H1 (cell line): ENCODE data around the gene NUSAP1. TPM values are rescaled to one million over a fixed set of nuclear protein-coding genes. Genes with fewer than 3 reads are reported as not detected.

Source experiments
- CTCF ChIA-PET: fragments of 300-600 bp; sonication (Branson Sonifier 250); formaldehyde crosslinking; loops from one replicate; lab custom pipeline; 2021; ENCODE audit not compliant: partially characterized antibody; lab: Charles Lee
- POLR2A ChIA-PET: fragments of 300-600 bp; sonication (Branson Sonifier 250); formaldehyde crosslinking; loops from one replicate; lab custom pipeline; 2021; ENCODE audit warnings: inconsistent platforms; ENCODE audit not compliant: partially characterized antibody; lab: Charles Lee
- DNase-seq, 2 experiments: peaks; one replicate each; pipeline versions ENCODE4 v3.0.0 to v3.0.0-alpha.2; 2010 to 2022; ENCODE audit warnings: low spot score in 2 of 2, low read depth in 1 of 2, mixed read lengths in 1 of 2
- FAIRE-seq: peaks from 2 replicates; lab custom pipeline; 2011; peaks lifted over from hg19 to GRCh38; lab: Jason Lieb, UNC
- H2AFZ ChIP-seq: 2 replicates; pipeline ENCODE4 v1.8.1; 2012; ENCODE audit warnings: low read length, inconsistent platforms
- H2AK5ac ChIP-seq: 2 replicates; pipeline ENCODE4 v1.6.1; 2013; ENCODE audit warnings: low read depth, low read length
- H2BK120ac ChIP-seq: replicated peaks from 2 replicates; pipeline ENCODE3; 2013; ENCODE audit warnings: low read depth, low read length, inconsistent platforms
- H2BK12ac ChIP-seq: 2 replicates; pipeline ENCODE4 v1.6.1; 2013; ENCODE audit warnings: low read depth, low read length
- H2BK15ac ChIP-seq: 2 replicates; pipeline ENCODE4 v1.6.1; 2013; ENCODE audit warnings: low read length
- H2BK20ac ChIP-seq: 2 replicates; pipeline ENCODE4 v1.6.1; 2013; ENCODE audit warnings: low read length
- H2BK5ac ChIP-seq: 2 replicates; pipeline ENCODE4 v1.6.1; 2013; ENCODE audit warnings: low read depth, low read length
- H3K14ac ChIP-seq: 2 replicates; pipeline ENCODE4 v1.6.1; 2013; ENCODE audit warnings: inconsistent platforms; ENCODE audit not compliant: insufficient read length
- H3K18ac ChIP-seq: 2 replicates; pipeline ENCODE4 v1.6.1; 2013; ENCODE audit warnings: low read length; ENCODE audit errors: extremely low read depth
- H3K23ac ChIP-seq: 2 replicates; pipeline ENCODE4 v1.6.1; 2013; ENCODE audit warnings: inconsistent platforms; ENCODE audit not compliant: insufficient read length
- H3K23me2 ChIP-seq: 2 replicates; pipeline ENCODE4 v1.6.1; 2013; ENCODE audit warnings: low read depth, low read length
- H3K27ac ChIP-seq: 2 replicates; pipeline ENCODE4 v1.6.1; 2011; ENCODE audit warnings: low read depth, low read length, inconsistent platforms
- H3K27me3 ChIP-seq, 4 experiments: replicated peaks in 1 of 4; 1 replicate in 1 of 4; 2 replicates in 3 of 4; pipeline versions ENCODE4 v1.6.1 to v1.8.1; 2011 to 2013; ENCODE audit warnings: low read length in 3 of 4, mild to moderate bottlenecking in 3 of 4, inconsistent platforms in 2 of 4, mixed read lengths in 2 of 4, moderate library complexity in 1 of 4; ENCODE audit not compliant: control insufficient read depth in 3 of 4, insufficient read depth in 3 of 4; ENCODE audit errors: extremely low read depth in 1 of 4
- H3K36me3 ChIP-seq, 4 experiments: 2 replicates each; pipeline versions ENCODE4 v1.6.1 to v1.8.1; 2011 to 2013; ENCODE audit warnings: mild to moderate bottlenecking in 4 of 4, low read length in 3 of 4, moderate library complexity in 2 of 4, control low read depth in 1 of 4, inconsistent platforms in 1 of 4; ENCODE audit not compliant: insufficient read depth in 4 of 4, control insufficient read depth in 2 of 4
- H3K4ac ChIP-seq: replicated peaks from 2 replicates; pipeline ENCODE3; 2013; ENCODE audit warnings: low read length, low read depth, mixed read lengths, inconsistent platforms; ENCODE audit not compliant: insufficient read length
- H3K4me1 ChIP-seq, 4 experiments: replicated peaks in 1 of 4; 1 replicate in 1 of 4; 2 replicates in 3 of 4; pipeline versions ENCODE4 v1.6.1 to v1.8.1; 2011 to 2013; ENCODE audit warnings: low read length in 3 of 4, inconsistent platforms in 2 of 4, mixed read lengths in 1 of 4; ENCODE audit not compliant: insufficient read depth in 4 of 4, control insufficient read depth in 3 of 4
- H3K4me2 ChIP-seq, 2 experiments: 2 replicates each; pipeline versions ENCODE4 v1.6.1 to v1.8.1; 2011 to 2013; ENCODE audit warnings: low read depth in 2 of 2, low read length in 2 of 2, control low read depth in 1 of 2, inconsistent platforms in 1 of 2, mild to moderate bottlenecking in 1 of 2; ENCODE audit not compliant: insufficient read depth in 1 of 2
- H3K4me3 ChIP-seq, 4 experiments: fragments of 200-600, 300-600 bp in 1 of 4; sonication (generic), shearing (Covaris generic), sonication (Bioruptor Twin) in 1 of 4; 2 replicates each; pipeline versions ENCODE4 v1.5.1 to v1.8.1; 2011 to 2016; ENCODE audit warnings: low read length in 4 of 4, low read depth in 3 of 4, control low read depth in 2 of 4, inconsistent platforms in 2 of 4, mild to moderate bottlenecking in 2 of 4, mixed read lengths in 1 of 4, moderate library complexity in 1 of 4; ENCODE audit not compliant: insufficient read depth in 2 of 4; ENCODE audit errors: extremely low read depth in 1 of 4
- H3K56ac ChIP-seq: replicated peaks from 2 replicates; pipeline ENCODE3; 2013; ENCODE audit warnings: low read depth, mild to moderate bottlenecking, mixed read lengths, low read length, inconsistent platforms; ENCODE audit not compliant: insufficient read length
- H3K79me1 ChIP-seq: 2 replicates; pipeline ENCODE4 v1.6.1; 2013; ENCODE audit warnings: low read depth, low read length, control low read depth
- H3K79me2 ChIP-seq, 2 experiments: 2 replicates each; pipeline versions ENCODE4 v1.6.1 to v1.8.1; 2012 to 2013; ENCODE audit warnings: low read length in 2 of 2, mild to moderate bottlenecking in 2 of 2, inconsistent platforms in 1 of 2; ENCODE audit not compliant: insufficient read depth in 2 of 2, control insufficient read depth in 1 of 2
- H3K9ac ChIP-seq, 4 experiments: replicated peaks in 1 of 4; 1 replicate in 1 of 4; 2 replicates in 3 of 4; pipeline versions ENCODE4 v1.6.1 to v1.8.1; 2011 to 2013; ENCODE audit warnings: low read depth in 3 of 4, low read length in 3 of 4, control low read depth in 2 of 4, mild to moderate bottlenecking in 2 of 4, moderate library complexity in 2 of 4, inconsistent platforms in 1 of 4; ENCODE audit errors: extremely low read depth in 1 of 4
- H3K9me3 ChIP-seq, 2 experiments: 2 replicates each; pipeline versions ENCODE4 v1.6.1 to v1.8.1; 2012 to 2013; ENCODE audit warnings: mild to moderate bottlenecking in 2 of 2, moderate library complexity in 2 of 2, control low read depth in 1 of 2, inconsistent platforms in 1 of 2, low read depth in 1 of 2, low read length in 1 of 2, mixed read lengths in 1 of 2; ENCODE audit not compliant: insufficient read depth in 2 of 2
- H4K20me1 ChIP-seq, 2 experiments: replicated peaks in 1 of 2; 2 replicates each; pipeline versions ENCODE3 to v1.8.1; 2011 to 2013; ENCODE audit warnings: inconsistent platforms in 2 of 2, low read length in 2 of 2, mild to moderate bottlenecking in 1 of 2; ENCODE audit not compliant: insufficient read depth in 2 of 2, control insufficient read depth in 1 of 2
- H4K5ac ChIP-seq: 2 replicates; pipeline ENCODE4 v1.6.1; 2013; ENCODE audit warnings: low read length, low read depth, mixed read lengths, inconsistent platforms; ENCODE audit not compliant: insufficient read length
- H4K8ac ChIP-seq: 2 replicates; pipeline ENCODE4 v1.8.0; 2013; ENCODE audit warnings: mild to moderate bottlenecking, moderate library complexity, low read length, inconsistent platforms; ENCODE audit not compliant: insufficient read depth; ENCODE audit errors: extremely low read depth
- H4K91ac ChIP-seq: replicated peaks from 2 replicates; pipeline ENCODE3; 2013; ENCODE audit warnings: low read length, mixed read lengths, inconsistent platforms; ENCODE audit not compliant: insufficient read length
- ATF2 ChIP-seq: IDR thresholded peaks from 2 replicates; pipeline ENCODE4 v1.6.1; 2012; ENCODE audit warnings: low read length, inconsistent platforms
- BACH1 ChIP-seq: IDR thresholded peaks from 2 replicates; pipeline ENCODE4 v1.6.1; 2012; ENCODE audit warnings: low read length, improper control_type of control experiment
- BCL11A ChIP-seq, 2 experiments: IDR thresholded peaks; one replicate each; pipeline ENCODE4 v1.6.1; 2011; ENCODE audit warnings: low read depth in 2 of 2, low read length in 2 of 2, mild to moderate bottlenecking in 2 of 2
- CBX5 ChIP-seq: fragments of 300-800, 300-1000 bp; sonication (generic); IDR thresholded peaks from 2 replicates; pipeline ENCODE4 v1.7.1; 2016; ENCODE audit warnings: antibody characterized with exemption, low read length, low read depth
- CHD2 ChIP-seq: IDR thresholded peaks from 2 replicates; pipeline ENCODE4 v1.6.1; 2012; ENCODE audit warnings: low read length, improper control_type of control experiment
- CREB1 ChIP-seq: IDR thresholded peaks from 2 replicates; pipeline ENCODE4 v1.6.1; 2012; ENCODE audit warnings: inconsistent platforms
- KDM1A ChIP-seq: fragments of 200-600, 300-600 bp; sonication (generic); IDR thresholded peaks from 2 replicates; pipeline ENCODE4 v1.7.1; 2016; ENCODE audit warnings: mild to moderate bottlenecking, low read length, borderline replicate concordance
- RBBP5 ChIP-seq: IDR thresholded peaks from 2 replicates; pipeline ENCODE4 v1.7.1; 2012; ENCODE audit warnings: low read depth, mild to moderate bottlenecking, inconsistent platforms, low read length, moderate library complexity, borderline replicate concordance
- RXRA ChIP-seq: IDR thresholded peaks from 2 replicates; pipeline ENCODE4 v1.6.1; 2011; ENCODE audit warnings: low read depth, mild to moderate bottlenecking, low read length, moderate library complexity; ENCODE audit not compliant: insufficient read depth
- SIX5 ChIP-seq: IDR thresholded peaks from 2 replicates; pipeline ENCODE4 v1.6.1; 2011; ENCODE audit warnings: mild to moderate bottlenecking, low read depth, low read length
- SRF ChIP-seq: IDR thresholded peaks from 2 replicates; pipeline ENCODE4 v1.6.1; 2011; ENCODE audit warnings: mild to moderate bottlenecking, low read depth, low read length, moderate library complexity
- SUZ12 ChIP-seq: fragments of 200-600 bp; sonication (generic); IDR thresholded peaks from 2 replicates; pipeline ENCODE4 v1.6.1; 2012; ENCODE audit warnings: mild to moderate bottlenecking, inconsistent platforms, low read length, moderate library complexity, mixed read lengths
- WGBS, 2 experiments: shearing (Covaris generic) in 1 of 2; methylation state at CpG; one replicate each; pipeline versions ENCODE4 v1.1.6 to v1.1.7; 2013 to 2015; ENCODE audit warnings: low lambda C conversion rate in 2 of 2, mixed read lengths in 2 of 2, inconsistent platforms in 1 of 2, low coverage in 1 of 2, missing lambda C conversion rate in 1 of 2; ENCODE audit not compliant: insufficient replicate concordance in 2 of 2, insufficient coverage in 1 of 2, insufficient read length in 1 of 2; ENCODE audit errors: extremely low coverage in 1 of 2, missing lambda C conversion rate in 1 of 2; 5-methylcytosine and 5-hydroxymethylcytosine counted together
- polyA plus RNA-seq, 7 experiments: library from polyadenylated mRNA; depleted of rRNA in 3 of 7; stranded (reverse) in 5 of 7; unstranded in 2 of 7; fragments of >200 nt in 5 of 7; fragments of 200-250 nt in 2 of 7; gene quantifications; 1 replicate in 5 of 7; 2 replicates in 1 of 7; 4 replicates in 1 of 7; pipeline versions ENCODE4 v1.2.1 to v1.2.3, GENCODE V29; 2011 to 2013; ENCODE audit warnings: missing spikeins in 2 of 7, mixed read lengths in 2 of 7
- total RNA-seq: library from RNA; stranded (reverse); fragmentation: NEBNext Ultra II Directional; extraction: Animal tissue kit (Norgen Biotek cat#: 25700); gene quantifications from 2 replicates; pipeline ENCODE4 v1.2.1, GENCODE V29; 2021
- TF ChIP-seq, protein P1 (sequence below): IDR thresholded peaks from 2 replicates; pipeline ENCODE4 v1.6.1; 2012; ENCODE audit warnings: inconsistent platforms

The NUSAP1 gene
- total and polyA plus RNA-seq, 2 of the 8 experiments (the other 6 are each of a cell fraction or from before 2014, with no cell fraction given) = 60.8 to 144 TPM

GRCh38 chr15:41340189-41340695, 7.6 kb downstream of the NUSAP1 start:
- no peak overlapping the region for H2AK5ac ChIP-seq
- H4K91ac ChIP-seq = no peak overlapping the region
- no peak overlapping the region for H3K56ac ChIP-seq
- H3K4me3 ChIP-seq = no peak overlapping the region
- H4K8ac ChIP-seq = no peak overlapping the region; the same call in 1 of the 2 replicates
- no peak overlapping the region for H2BK15ac ChIP-seq
- TF ChIP-seq RBBP5 (no peak), SUZ12 (no peak), BCL11A (IDR thresholded peaks at IDR 0.05; ENCODE audit: low read depth in 2 of 2, low read length in 2 of 2) (no peak), SIX5 (no peak), KDM1A (no peak), CBX5 (no peak), RXRA (no peak), CHD2 (no peak), CREB1 (no peak), BACH1 (no peak), SRF (no peak), ATF2 (no peak)
- TF ChIP-seq, protein P1, sequence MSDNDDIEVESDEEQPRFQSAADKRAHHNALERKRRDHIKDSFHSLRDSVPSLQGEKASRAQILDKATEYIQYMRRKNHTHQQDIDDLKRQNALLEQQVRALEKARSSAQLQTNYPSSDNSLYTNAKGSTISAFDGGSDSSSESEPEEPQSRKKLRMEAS = no peak
- no peak overlapping the region for H3K27ac ChIP-seq
- peaks cover 13 to 59% of the 10 kb centered on the region in 2 experiments for H3K79me2 ChIP-seq
- no peak overlapping the region for H2AFZ ChIP-seq
- no peaks in the 10 kb centered on the region for H3K9me3 ChIP-seq
- H3K36me3 ChIP-seq = peaks cover 21 to 53% (median 42%) of the 10 kb centered on the region in 4 experiments
- H3K4me2 ChIP-seq = no peak overlapping the region
- H3K23me2 ChIP-seq = no peaks in the 10 kb centered on the region
- H3K18ac ChIP-seq = no peak overlapping the region
- no peak overlapping the region for H2BK20ac ChIP-seq
- FAIRE-seq (no peak), DNase-seq (no peak)
- H2BK5ac ChIP-seq = no peak overlapping the region
- no peak overlapping the region for H3K9ac ChIP-seq
- no peak overlapping the region for H2BK120ac ChIP-seq
- ChIA-PET CTCF (interaction anchor here (1.2 kb wide), 1 partner anchor 10 kb away, joined by 3 read pairs; no protein-coding TSS in a partner anchor), POLR2A (interaction anchor here (1.2 kb wide), 1 partner anchor 12 kb away, joined by 4 read pairs; no protein-coding TSS in a partner anchor)
- no peak overlapping the region for H3K14ac ChIP-seq
- H4K5ac ChIP-seq = no peak overlapping the region
- H4K20me1 ChIP-seq = peaks cover 8 to 10% of the 10 kb centered on the region in 2 experiments
- no peaks in the 10 kb centered on the region for H3K4me1 ChIP-seq
- 90% methylated on average over 5 of the region's 5 CpGs; no CpG with 5 or more reads in 1 of the 2 experiments for WGBS, 2 experiments
- H3K27me3 ChIP-seq = no peaks in the 10 kb centered on the region
- H2BK12ac ChIP-seq = no peak overlapping the region
- no peak overlapping the region for H3K4ac ChIP-seq
- no peak overlapping the region for H3K23ac ChIP-seq
- H3K79me1 ChIP-seq = peaks cover 14% of the 10 kb centered on the region
